Osteocyte (in vitro differentiated cells): ENCODE results near the gene TTLL11. TPM values are rescaled to one million over a fixed set of nuclear protein-coding genes. Genes with fewer than 3 reads are reported as not detected.

Experiments
- DNase-seq: peaks from one replicate; pipeline ENCODE4 v3.0.0; 2021; ENCODE audit warnings: mixed read lengths; ENCODE audit not compliant: unreplicated experiment; ENCODE audit errors: extremely low spot score
- H3K27ac Mint-ChIP-seq: one replicate; pipeline ENCODE4 v1.8.0; 2021; ENCODE audit warnings: mild to moderate bottlenecking, mixed read lengths; ENCODE audit not compliant: unreplicated experiment
- H3K27me3 Mint-ChIP-seq: one replicate; pipeline ENCODE4 v1.8.0; 2021; ENCODE audit warnings: mixed read lengths; ENCODE audit not compliant: unreplicated experiment
- H3K36me3 Mint-ChIP-seq: one replicate; pipeline ENCODE4 v1.8.0; 2021; ENCODE audit warnings: mixed read lengths; ENCODE audit not compliant: unreplicated experiment
- H3K4me1 Mint-ChIP-seq: one replicate; pipeline ENCODE4 v1.8.0; 2021; ENCODE audit warnings: mixed read lengths; ENCODE audit not compliant: unreplicated experiment
- H3K4me3 Mint-ChIP-seq: one replicate; pipeline ENCODE4 v1.8.0; 2021; ENCODE audit warnings: mild to moderate bottlenecking, moderate library complexity, mixed read lengths; ENCODE audit not compliant: unreplicated experiment
- H3K9me3 Mint-ChIP-seq: one replicate; pipeline ENCODE4 v1.8.0; 2021; ENCODE audit warnings: mixed read lengths; ENCODE audit not compliant: unreplicated experiment
- CTCF ChIP-seq: fragments of 200-600 bp; sonication (generic); IDR thresholded peaks from 2 replicates; pipeline ENCODE4 v1.5.0; 2021; ENCODE audit warnings: antibody characterized with exemption, mild to moderate bottlenecking, moderate library complexity
- total RNA-seq: library from RNA; stranded (reverse); gene quantifications from 2 replicates; pipeline ENCODE4 v1.2.1, GENCODE V29; 2021

TTLL11 gene
- total RNA-seq, 1 donor from 2014 or later = 6.0 TPM

GRCh38 chr9:121815546-121816448, 277.3 kb downstream of the TTLL11 start:
- no peak for TF ChIP-seq CTCF
- Mint-ChIP-seq H3K36me3 (no peaks in the 10 kb centered on the region), H3K27ac (no peak overlapping the region), H3K4me1 (peaks cover 7% of the 10 kb centered on the region), H3K27me3 (peaks cover 4% of the 10 kb centered on the region), H3K9me3 (no peaks in the 10 kb centered on the region), H3K4me3 (no peak overlapping the region)
- DNase-seq = no peak

GRCh38 chr9:121815084-121815483, 278.0 kb downstream of the TTLL11 start:
- no peak overlapping the region for H3K4me3 Mint-ChIP-seq
- H3K27ac Mint-ChIP-seq = no peak overlapping the region
- H3K9me3 Mint-ChIP-seq = no peaks in the 10 kb centered on the region
- TF ChIP-seq CTCF = no peak
- peaks cover 7% of the 10 kb centered on the region for H3K4me1 Mint-ChIP-seq
- peaks cover 4% of the 10 kb centered on the region for H3K27me3 Mint-ChIP-seq
- no peak for DNase-seq
- no peaks in the 10 kb centered on the region for H3K36me3 Mint-ChIP-seq

GRCh38 chr9:121814594-121814993, 278.5 kb downstream of the TTLL11 start:
- TF ChIP-seq CTCF = no peak
- no peaks in the 10 kb centered on the region for H3K9me3 Mint-ChIP-seq
- H3K27ac Mint-ChIP-seq = no peak overlapping the region
- no peak overlapping the region for H3K4me3 Mint-ChIP-seq
- DNase-seq = no peak
- no peaks in the 10 kb centered on the region for H3K36me3 Mint-ChIP-seq
- peaks cover 4% of the 10 kb centered on the region for H3K4me1 Mint-ChIP-seq
- H3K27me3 Mint-ChIP-seq = peaks cover 4% of the 10 kb centered on the region

- TF ChIP-seq CTCF = no peak
- peaks cover 4% of the 10 kb centered on the region for H3K27me3 Mint-ChIP-seq
- H3K36me3 Mint-ChIP-seq = no peaks in the 10 kb centered on the region
- no peak overlapping the region for H3K4me3 Mint-ChIP-seq
- no peak for DNase-seq
- H3K9me3 Mint-ChIP-seq = no peaks in the 10 kb centered on the region
- no peaks in the 10 kb centered on the region for H3K4me1 Mint-ChIP-seq
- no peak overlapping the region for H3K27ac Mint-ChIP-seq
Measured at GRCh38 chr9:121813519-121814210, 279.4 kb downstream of the TTLL11 start.

- TF ChIP-seq CTCF = no peak
- DNase-seq = no peak
Measured at GRCh38 chr9:121812159-121812735, 280.9 kb downstream of the TTLL11 start.

More at GRCh38 chr9:121812159-121812735, 280.9 kb downstream of the TTLL11 start:
- H3K4me1 Mint-ChIP-seq = no peaks in the 10 kb centered on the region
- H3K9me3 Mint-ChIP-seq = no peaks in the 10 kb centered on the region
- H3K4me3 Mint-ChIP-seq = no peak overlapping the region
- H3K27me3 Mint-ChIP-seq = peaks cover 4% of the 10 kb centered on the region
- H3K27ac Mint-ChIP-seq = no peak overlapping the region
- no peaks in the 10 kb centered on the region for H3K36me3 Mint-ChIP-seq
